ENCODE data around the gene ETAA1. TPM values are rescaled to one million over a fixed set of nuclear protein-coding genes. Genes with fewer than 3 reads are reported as not detected.

Gene ETAA1
- total RNA-seq: 14.0 and 16.9 TPM in 2 replicates

DNA sequence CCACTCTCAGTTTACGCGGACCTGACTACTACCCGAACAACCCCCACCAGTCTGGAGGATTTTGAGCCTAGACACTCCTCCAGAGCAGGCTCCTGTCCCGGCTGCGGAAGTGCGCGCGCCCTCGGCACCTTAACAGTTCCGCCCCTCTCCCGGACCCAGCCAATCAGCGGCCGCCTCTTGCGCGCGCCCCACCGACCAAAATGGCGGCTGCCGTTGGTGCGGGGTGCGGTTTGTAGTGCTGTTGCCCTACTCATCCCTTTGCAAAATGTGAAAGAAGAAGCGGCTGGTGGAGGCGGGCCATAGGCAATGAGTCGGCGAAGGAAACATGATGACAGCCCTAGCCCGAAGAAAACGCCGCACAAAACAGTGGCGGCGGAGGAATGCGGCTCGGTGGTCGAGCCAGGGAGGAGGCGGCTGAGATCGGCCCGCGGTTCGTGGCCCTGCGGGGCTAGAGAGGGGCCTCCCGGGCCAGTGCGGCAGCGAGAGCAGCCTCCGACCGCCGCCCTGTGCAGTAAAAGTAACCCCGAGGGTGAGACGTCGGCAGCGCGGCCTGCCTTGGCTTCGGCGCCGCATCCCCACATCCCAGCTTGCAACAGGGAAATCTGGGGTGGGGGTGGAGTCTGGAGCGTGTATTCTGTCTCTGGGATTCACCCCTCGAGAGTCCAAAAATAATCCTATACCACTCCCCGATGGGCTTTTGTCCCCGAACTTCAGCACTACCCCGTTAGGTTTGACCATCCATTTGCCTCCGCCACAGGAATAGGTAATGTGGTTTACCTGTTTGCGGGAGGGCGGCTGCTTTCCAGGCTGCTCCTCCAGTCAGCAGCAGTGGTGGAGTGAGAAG is at the start of gene ETAA1:
Gene ETAA1, plus strand, starts transcription at position 191 of the 844 bp plus-strand sequence. Its CDS starts 116 bp downstream, at position 307.

Data from regular cardiac myocyte (primary cell).